GM12872 (cell line): ENCODE results near the gene PCSK6.

ENCODE experiments used
- TF ChIP-seq, protein P1 (sequence below): IDR thresholded peaks from 3 replicates; pipeline ENCODE4 v1.5.1; 2011; ENCODE audit warnings: low read depth, mild to moderate bottlenecking, low read length, moderate library complexity; ENCODE audit not compliant: insufficient read depth

PCSK6 gene

DNA sequence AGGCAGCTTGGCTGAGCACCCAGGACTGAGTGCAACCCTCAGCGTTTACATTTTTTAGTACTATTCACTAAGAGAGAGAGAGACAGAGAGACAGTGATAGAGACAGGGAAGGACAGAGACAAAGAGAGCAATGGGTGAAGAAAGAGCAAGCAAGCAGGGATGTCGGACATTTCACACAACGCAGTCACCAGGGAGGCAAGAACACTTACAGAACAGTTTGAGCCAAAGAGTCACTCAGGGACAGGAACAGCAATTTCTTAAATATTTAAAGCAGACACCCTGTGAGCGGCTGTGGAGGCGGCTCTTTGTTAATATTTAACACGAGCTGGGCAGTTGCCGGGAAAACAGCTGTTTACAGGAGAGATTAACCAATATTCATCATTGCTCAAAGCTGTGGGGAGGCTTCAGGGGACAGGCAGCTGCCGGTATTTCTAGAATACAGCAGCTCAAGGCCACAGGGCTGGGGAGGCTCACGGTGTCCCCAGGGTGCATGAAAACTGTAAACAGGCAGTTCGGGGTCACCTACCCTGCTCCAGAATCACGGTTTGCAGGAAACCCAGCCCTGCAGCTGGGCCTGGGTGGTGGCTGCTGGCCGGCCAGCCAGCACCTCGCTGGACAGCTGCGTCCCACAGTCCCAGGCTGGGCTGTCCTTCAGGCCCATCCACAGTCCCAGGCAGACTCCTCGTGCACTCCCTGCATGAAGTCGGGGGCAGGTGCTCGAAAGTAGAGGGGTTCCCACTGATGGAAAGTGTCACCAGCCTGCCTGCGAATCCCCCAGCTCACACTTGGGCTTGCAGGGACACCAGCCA, 38.8 kb upstream of the PCSK6 start:
- TF ChIP-seq, protein P1, sequence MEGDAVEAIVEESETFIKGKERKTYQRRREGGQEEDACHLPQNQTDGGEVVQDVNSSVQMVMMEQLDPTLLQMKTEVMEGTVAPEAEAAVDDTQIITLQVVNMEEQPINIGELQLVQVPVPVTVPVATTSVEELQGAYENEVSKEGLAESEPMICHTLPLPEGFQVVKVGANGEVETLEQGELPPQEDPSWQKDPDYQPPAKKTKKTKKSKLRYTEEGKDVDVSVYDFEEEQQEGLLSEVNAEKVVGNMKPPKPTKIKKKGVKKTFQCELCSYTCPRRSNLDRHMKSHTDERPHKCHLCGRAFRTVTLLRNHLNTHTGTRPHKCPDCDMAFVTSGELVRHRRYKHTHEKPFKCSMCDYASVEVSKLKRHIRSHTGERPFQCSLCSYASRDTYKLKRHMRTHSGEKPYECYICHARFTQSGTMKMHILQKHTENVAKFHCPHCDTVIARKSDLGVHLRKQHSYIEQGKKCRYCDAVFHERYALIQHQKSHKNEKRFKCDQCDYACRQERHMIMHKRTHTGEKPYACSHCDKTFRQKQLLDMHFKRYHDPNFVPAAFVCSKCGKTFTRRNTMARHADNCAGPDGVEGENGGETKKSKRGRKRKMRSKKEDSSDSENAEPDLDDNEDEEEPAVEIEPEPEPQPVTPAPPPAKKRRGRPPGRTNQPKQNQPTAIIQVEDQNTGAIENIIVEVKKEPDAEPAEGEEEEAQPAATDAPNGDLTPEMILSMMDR: no peak

- TF ChIP-seq, protein P1: no peak
Measured at GRCh38 chr15:101526890-101527289, 37.4 kb upstream of the PCSK6 start.

GRCh38 chr15:101526442-101526841, 36.9 kb upstream of the PCSK6 start:
- TF ChIP-seq, protein P1: no peak

DNA sequence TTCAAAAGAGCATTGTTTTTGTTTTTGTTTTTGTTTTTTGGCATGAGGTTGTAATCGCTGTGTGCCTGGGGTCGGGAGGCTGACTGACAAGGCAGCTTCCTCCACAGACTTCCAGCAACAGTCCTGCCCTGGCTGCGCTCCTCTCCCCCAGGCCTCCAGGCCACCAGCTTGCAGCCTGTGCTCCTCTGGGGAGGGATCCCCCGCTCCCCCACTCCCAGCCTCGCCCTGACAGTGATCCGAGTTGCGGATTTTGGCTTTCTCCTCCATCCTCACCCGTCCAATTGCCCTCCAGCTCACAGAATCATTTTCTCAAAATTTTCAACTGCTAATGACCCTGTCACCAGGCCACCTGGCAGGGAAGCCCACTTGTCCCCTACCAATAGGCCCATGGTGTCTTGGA, 36.5 kb upstream of the PCSK6 start:
- TF ChIP-seq, protein P1: no peak

GRCh38 chr15:101525087-101525669, 35.7 kb upstream of the PCSK6 start:
- TF ChIP-seq, protein P1: no peak

DNA sequence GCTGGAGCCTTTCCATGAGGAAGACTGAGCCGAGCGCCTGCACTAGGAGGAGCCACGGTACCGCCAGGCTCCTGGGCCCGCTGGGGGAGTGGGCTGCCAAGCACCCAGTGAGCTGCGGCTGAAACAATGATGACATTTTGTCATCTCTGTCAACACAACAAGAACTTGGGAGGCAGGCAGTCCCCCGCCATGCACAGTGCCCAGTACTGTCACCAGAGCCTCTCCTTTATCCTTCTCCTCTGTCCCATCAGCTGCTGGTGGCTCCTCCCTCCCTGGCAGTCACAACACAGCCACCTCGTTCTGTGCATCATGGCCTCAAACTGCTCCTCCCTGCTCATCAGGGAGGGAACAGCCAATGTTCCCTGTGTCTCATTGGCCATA, 34.0 kb upstream of the PCSK6 start:
- TF ChIP-seq, protein P1: no peak

DNA sequence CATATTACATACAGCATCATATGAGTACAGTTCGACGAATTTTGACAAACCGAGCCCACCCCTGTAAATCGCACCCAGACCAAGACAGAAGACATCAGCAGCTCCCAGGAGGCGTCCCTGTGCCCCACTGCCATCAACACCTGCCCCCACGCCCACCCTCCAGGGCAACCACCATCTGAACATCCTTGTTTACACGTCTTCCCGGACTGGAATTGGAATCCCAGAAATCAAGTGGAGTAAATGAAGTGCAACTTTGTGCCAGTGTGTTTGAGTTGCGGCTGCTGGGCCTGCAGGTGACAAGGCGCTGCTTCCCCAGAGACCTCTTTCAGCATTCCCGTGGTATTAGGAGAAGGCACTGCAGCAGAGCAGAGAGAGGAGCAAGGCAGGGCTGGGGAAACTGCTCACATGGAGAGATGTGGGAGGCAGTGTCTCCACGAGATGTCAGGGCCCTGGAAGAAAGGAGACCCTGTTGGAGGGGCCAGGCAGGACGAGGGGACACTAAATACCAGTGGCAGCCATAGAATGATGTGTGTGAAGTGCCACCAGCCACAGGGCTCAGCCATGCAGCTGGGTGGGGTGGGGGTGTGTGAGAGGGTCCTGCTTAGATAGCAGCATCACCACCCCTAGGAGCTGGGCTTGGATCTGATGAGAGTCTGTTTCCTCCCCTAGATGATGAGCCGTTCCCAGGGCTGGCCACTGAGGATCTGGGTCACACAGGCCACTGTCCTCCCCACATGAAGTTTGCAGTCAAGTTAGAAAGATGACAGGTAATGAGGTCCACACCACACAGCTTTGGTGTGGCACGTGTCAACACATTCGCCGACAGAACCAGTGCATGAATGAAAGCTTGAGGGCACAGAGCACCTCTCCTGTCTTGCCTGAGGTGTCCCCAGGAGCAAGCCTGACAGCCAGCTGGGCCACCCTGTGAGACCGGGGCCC, 33.4 kb upstream of the PCSK6 start:
- TF ChIP-seq, protein P1: no peak
